Measurements from ENCODE around the gene FASTKD3.

The FASTKD3 gene

DNA sequence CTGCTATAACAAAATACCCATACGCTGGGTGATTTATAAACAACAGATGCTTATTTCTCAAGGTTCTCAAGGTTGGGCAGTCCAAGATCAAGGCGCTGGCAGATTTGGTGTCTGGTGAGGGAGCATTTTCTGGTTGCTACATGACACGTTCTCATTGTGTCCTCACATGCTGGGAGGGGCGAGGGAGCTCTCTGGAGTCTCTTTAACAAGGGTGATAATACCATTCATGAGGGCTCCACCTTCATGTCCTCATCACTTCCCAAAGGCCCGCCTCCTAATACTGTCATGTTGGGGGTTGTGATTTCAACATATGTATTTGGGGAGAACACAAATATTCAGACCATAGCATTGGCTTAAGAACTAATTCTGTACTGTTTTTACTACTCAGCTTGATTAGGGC, 22.5 kb downstream of the FASTKD3 start:
- no peak for DNase-seq

DNA sequence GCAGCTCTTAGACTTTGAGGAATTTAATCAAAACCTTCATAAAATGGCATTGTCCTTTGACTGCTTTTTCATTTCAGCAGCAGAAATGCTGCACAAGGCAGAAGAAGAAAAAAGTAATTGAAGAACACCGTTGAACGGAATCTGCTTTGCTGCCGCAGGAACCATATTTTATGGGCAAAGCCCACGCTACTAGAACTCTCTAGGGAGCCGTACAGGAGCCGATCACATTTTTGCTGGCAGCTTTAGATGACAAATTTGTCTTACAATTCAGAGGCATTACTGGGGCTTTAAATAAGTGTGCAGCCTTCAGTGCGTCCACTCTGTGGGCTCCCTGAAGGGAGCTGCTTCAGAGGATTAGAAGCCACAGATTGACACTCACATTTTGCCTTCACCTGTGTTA, 23.3 kb downstream of the FASTKD3 start:
- no peak for DNase-seq

DNA sequence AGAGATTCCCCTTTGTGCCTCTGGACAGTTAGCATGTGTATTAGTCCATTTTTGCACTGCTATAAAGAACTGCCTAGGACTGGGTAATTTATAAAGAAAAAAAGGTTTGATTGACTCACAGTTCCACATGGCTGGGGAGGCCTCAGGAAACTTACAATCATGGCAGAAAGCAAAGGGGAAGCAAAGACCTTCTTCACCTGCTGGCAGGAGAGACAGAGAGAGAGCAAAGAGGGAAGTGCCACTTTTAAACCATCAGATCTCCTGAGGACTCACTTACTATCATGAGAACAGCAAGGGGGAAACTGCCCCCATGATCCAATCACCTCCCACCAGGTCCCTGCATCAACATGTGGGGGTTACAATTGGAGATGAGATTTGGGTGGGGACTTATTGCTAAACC, 23.9 kb downstream of the FASTKD3 start:
- DNase-seq = no peak

DNA sequence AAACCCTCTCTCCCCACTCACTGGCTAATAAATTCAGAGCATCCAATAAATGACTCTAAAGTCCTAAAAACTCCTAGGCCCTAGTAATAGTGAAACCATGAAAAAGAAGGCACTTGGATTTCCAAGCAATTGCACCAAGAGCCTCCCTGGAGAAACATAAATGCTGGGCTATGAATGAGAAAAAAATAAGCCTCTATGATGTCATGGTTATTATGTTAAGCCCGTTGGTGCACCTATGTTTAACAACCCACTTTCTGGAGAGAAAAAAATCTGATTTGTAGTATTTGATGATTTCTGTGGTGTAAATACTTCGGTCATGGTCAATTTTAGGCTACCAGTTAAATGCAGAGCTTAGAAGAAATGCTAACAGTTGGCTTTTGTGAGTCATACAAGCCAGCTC, 26.3 kb downstream of the FASTKD3 start:
- DNase-seq = no peak

DNA sequence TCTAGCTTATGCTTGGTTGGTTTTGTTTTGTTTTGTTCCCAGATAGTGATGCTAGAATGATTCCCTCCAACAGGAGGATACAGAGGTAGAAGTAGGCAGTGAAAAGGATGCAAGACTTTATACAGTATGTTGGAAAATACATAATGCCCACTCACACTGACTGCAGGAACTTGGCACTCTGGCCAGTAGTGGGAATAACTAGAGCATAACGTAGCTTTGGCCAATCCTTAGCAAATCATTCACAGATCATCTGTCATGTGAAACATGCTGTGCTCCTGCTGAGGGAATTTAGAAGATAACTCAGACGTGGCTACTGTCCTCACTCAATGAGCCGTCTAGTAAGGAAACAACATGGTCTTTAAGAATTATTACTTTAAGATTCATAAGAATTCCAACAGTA, 31.4 kb downstream of the FASTKD3 start:
- no peak for DNase-seq

GRCh38 chr5:7834982-7835381, 33.8 kb downstream of the FASTKD3 start:
- DNase-seq = no peak

- DNase-seq = no peak
These were observed 40.6 kb downstream of the FASTKD3 start for GRCh38 chr5:7828269-7828668.

- no peak for DNase-seq
These were observed 41.2 kb downstream of the FASTKD3 start for GRCh38 chr5:7827610-7828009.

DNA sequence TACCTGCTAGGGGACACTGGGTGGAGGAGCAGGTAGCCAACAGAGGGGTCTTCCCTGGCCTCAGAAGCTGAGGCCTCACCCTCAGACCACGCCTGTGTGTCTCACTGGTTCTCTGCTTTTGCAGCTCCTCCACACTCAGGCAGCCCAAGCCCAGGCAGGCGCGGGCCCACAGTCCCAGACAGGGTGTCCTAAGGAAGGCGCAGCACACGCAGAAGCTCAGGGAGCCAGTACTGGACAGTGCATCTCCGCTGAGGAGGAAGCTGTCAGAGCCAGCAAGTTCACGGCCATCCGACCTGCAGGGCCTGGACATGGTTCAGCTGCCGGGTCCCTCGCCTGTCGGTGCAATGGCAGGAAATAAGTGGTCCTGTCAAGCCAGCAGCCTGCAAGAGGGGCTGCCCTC, 43.2 kb downstream of the FASTKD3 start:
- DNase-seq = no peak

- DNase-seq = no peak
These were observed 43.8 kb downstream of the FASTKD3 start for GRCh38 chr5:7824995-7825394.

GRCh38 chr5:7823594-7823993, 45.2 kb downstream of the FASTKD3 start:
- no peak for DNase-seq

DNA sequence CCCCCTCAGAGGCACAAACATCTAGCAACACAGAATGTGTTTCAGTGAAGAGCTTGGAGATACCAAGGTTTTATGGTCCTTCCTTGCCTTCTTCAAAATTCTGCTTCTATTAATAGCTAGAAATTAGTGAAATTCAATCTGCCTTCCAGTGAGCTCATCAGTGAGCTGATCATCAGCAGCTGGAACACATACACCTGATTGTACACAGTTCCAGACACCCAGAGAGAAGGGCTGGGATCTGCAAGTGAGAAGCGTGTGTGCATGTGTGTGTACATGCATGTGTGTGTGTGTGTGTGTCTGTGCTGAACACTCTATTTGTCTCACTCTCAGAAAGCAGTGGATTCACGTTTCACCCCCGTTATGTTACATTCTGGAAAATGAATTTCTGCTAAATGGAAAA, 46.4 kb downstream of the FASTKD3 start:
- DNase-seq = no peak

DNA sequence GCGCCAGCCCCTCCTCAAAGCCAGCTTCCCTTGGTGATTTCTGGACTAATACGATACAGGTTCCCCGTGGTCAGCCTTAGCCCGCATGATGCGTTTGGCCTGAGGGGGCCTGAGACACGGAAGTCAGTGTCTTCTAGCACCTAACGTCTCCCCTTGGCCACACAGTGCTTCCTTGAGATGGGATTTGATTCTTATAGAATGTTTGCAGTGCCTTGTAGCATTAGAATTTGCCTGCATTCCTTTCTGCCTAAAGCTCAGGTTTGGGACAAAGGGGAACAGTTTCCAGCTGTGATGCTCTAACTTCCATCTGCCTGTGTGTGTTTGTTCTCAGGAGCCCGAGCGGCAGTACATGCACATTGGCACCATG, 52.3 kb downstream of the FASTKD3 start:
- DNase-seq = no peak

GRCh38 chr5:7815892-7816534, 52.8 kb downstream of the FASTKD3 start:
- DNase-seq = no peak

- DNase-seq = no peak
These were observed 54.0 kb downstream of the FASTKD3 start for GRCh38 chr5:7814816-7815215.

GRCh38 chr5:7813576-7813975, 55.3 kb downstream of the FASTKD3 start:
- DNase-seq = no peak

- no peak for DNase-seq
These were observed 55.8 kb downstream of the FASTKD3 start for GRCh38 chr5:7813007-7813406.

- DNase-seq = no peak
These were observed 57.1 kb downstream of the FASTKD3 start for GRCh38 chr5:7811715-7812114.
